ENCODE results near the gene NCAM2.

NCAM2 gene

GRCh38 chr21:20999659-21000058, 1.4 kb downstream of the NCAM2 start:
- DNase-seq (ENCODE audit: extremely low spot score) = peak; percentile 51
- TF ChIP-seq L3MBTL2 (conservative IDR thresholded peaks at IDR 0.05) (no peak), PKNOX1 (IDR thresholded peaks at IDR 0.05) (no peak), TARDBP (IDR thresholded peaks at IDR 0.05) (no peak), SP1 (IDR thresholded peaks at IDR 0.05) (no peak), FOXA1 (IDR thresholded peaks at IDR 0.05) (no peak), SUZ12 (IDR thresholded peaks at IDR 0.05) (no peak), ELF4 (IDR thresholded peaks at IDR 0.05) (no peak), LEF1 (IDR thresholded peaks at IDR 0.05; ENCODE audit: borderline replicate concordance) (no peak), BHLHE40 (IDR thresholded peaks at IDR 0.05; ENCODE audit: borderline replicate concordance) (no peak), FOXM1 (IDR thresholded peaks at IDR 0.05; ENCODE audit: borderline replicate concordance) (no peak), CTBP1 (IDR thresholded peaks at IDR 0.05; ENCODE audit: borderline replicate concordance) (no peak), ARNT (IDR thresholded peaks at IDR 0.05) (no peak), HDGF (IDR thresholded peaks at IDR 0.05; ENCODE audit: borderline replicate concordance) (no peak), FOXK2 (IDR thresholded peaks at IDR 0.05) (no peak)
- POLR2A ChIA-PET = no interaction called here
- CTCF ChIA-PET = interaction anchor here (0.6 to 0.9 kb wide), 3 partner anchors 102 to 1451 kb away, joined by 3 to 5 read pairs (median 3); no protein-coding TSS in a partner anchor

- POLR2A ChIA-PET = no interaction called here
- DNase-seq (ENCODE audit: extremely low spot score) = no peak
- TF ChIP-seq HDGF (IDR thresholded peaks at IDR 0.05; ENCODE audit: borderline replicate concordance) (no peak), L3MBTL2 (conservative IDR thresholded peaks at IDR 0.05) (no peak), ARNT (IDR thresholded peaks at IDR 0.05) (no peak), TARDBP (IDR thresholded peaks at IDR 0.05) (no peak), PKNOX1 (IDR thresholded peaks at IDR 0.05) (no peak), SP1 (IDR thresholded peaks at IDR 0.05) (no peak), ELF4 (IDR thresholded peaks at IDR 0.05) (no peak), SUZ12 (IDR thresholded peaks at IDR 0.05) (no peak), ZNF384 (IDR thresholded peaks at IDR 0.05) (no peak), BHLHE40 (IDR thresholded peaks at IDR 0.05; ENCODE audit: borderline replicate concordance) (no peak), FOXK2 (IDR thresholded peaks at IDR 0.05) (no peak), NFRKB (IDR thresholded peaks at IDR 0.05) (no peak), CTBP1 (IDR thresholded peaks at IDR 0.05; ENCODE audit: borderline replicate concordance) (no peak)
- CTCF ChIA-PET = no interaction called here
These were observed 2.5 kb downstream of the NCAM2 start for GRCh38 chr21:21000591-21001175.

GRCh38 chr21:21001591-21002100, 3.4 kb downstream of the NCAM2 start:
- ChIA-PET POLR2A (no interaction called here), CTCF (interaction anchor here (0.6 kb wide), 1 partner anchor 978 kb away, joined by 3 read pairs; no protein-coding TSS in a partner anchor)

GRCh38 chr21:21002153-21002552, 3.9 kb downstream of the NCAM2 start:
- no peak for TF ChIP-seq SUZ12 (IDR thresholded peaks at IDR 0.05)
- no peak for TF ChIP-seq SP1 (IDR thresholded peaks at IDR 0.05)
- TF ChIP-seq NFRKB (IDR thresholded peaks at IDR 0.05) = no peak
- TF ChIP-seq TARDBP (IDR thresholded peaks at IDR 0.05) = no peak
- no peak for TF ChIP-seq CTBP1 (IDR thresholded peaks at IDR 0.05; ENCODE audit: borderline replicate concordance)
- TF ChIP-seq FOXA1 (IDR thresholded peaks at IDR 0.05) = no peak
- no peak for TF ChIP-seq FOXM1 (IDR thresholded peaks at IDR 0.05; ENCODE audit: borderline replicate concordance)
- no peak for TF ChIP-seq BHLHE40 (IDR thresholded peaks at IDR 0.05; ENCODE audit: borderline replicate concordance)
- no peak for TF ChIP-seq FOXK2 (IDR thresholded peaks at IDR 0.05)
- no peak for TF ChIP-seq ZNF384 (IDR thresholded peaks at IDR 0.05)
- no peak for TF ChIP-seq LEF1 (IDR thresholded peaks at IDR 0.05; ENCODE audit: borderline replicate concordance)
- TF ChIP-seq L3MBTL2 (conservative IDR thresholded peaks at IDR 0.05) = no peak
- no peak for TF ChIP-seq HDGF (IDR thresholded peaks at IDR 0.05; ENCODE audit: borderline replicate concordance)
- no peak for TF ChIP-seq ELF4 (IDR thresholded peaks at IDR 0.05)
- no peak for TF ChIP-seq ARNT (IDR thresholded peaks at IDR 0.05)
- TF ChIP-seq PKNOX1 (IDR thresholded peaks at IDR 0.05) = no peak
- POLR2A ChIA-PET = no interaction called here
- DNase-seq (ENCODE audit: extremely low spot score) = no peak
- CTCF ChIA-PET = interaction anchor here (0.6 kb wide), 1 partner anchor 979 kb away, joined by 3 read pairs; no protein-coding TSS in a partner anchor

More at GRCh38 chr21:21001591-21002100, 3.4 kb downstream of the NCAM2 start:
- TF ChIP-seq HDGF (IDR thresholded peaks at IDR 0.05; ENCODE audit: borderline replicate concordance) = no peak
- TF ChIP-seq LEF1 (IDR thresholded peaks at IDR 0.05; ENCODE audit: borderline replicate concordance) = no peak
- no peak for TF ChIP-seq TARDBP (IDR thresholded peaks at IDR 0.05)
- no peak for TF ChIP-seq FOXA1 (IDR thresholded peaks at IDR 0.05)
- no peak for TF ChIP-seq BHLHE40 (IDR thresholded peaks at IDR 0.05; ENCODE audit: borderline replicate concordance)
- no peak for TF ChIP-seq L3MBTL2 (conservative IDR thresholded peaks at IDR 0.05)
- TF ChIP-seq ZNF384 (IDR thresholded peaks at IDR 0.05) = no peak
- no peak for DNase-seq (ENCODE audit: extremely low spot score)

GRCh38 chr21:21003701-21004100, 5.5 kb downstream of the NCAM2 start:
- peak; percentile 15 for DNase-seq (ENCODE audit: extremely low spot score)
- ChIA-PET POLR2A (no interaction called here), CTCF (interaction anchor here (2.1 kb wide), 1 partner anchor 98 kb away, joined by 5 read pairs; no protein-coding TSS in a partner anchor)
- no peak for TF ChIP-seq ELF4 (IDR thresholded peaks at IDR 0.05)
- no peak for TF ChIP-seq ZNF384 (IDR thresholded peaks at IDR 0.05)
- TF ChIP-seq FOXA1 (IDR thresholded peaks at IDR 0.05) = no peak
- TF ChIP-seq PKNOX1 (IDR thresholded peaks at IDR 0.05) = no peak
- TF ChIP-seq ARNT (IDR thresholded peaks at IDR 0.05) = no peak
- TF ChIP-seq LEF1 (IDR thresholded peaks at IDR 0.05; ENCODE audit: borderline replicate concordance) = no peak
- TF ChIP-seq CTBP1 (IDR thresholded peaks at IDR 0.05; ENCODE audit: borderline replicate concordance) = no peak
- no peak for TF ChIP-seq HDGF (IDR thresholded peaks at IDR 0.05; ENCODE audit: borderline replicate concordance)
- no peak for TF ChIP-seq FOXK2 (IDR thresholded peaks at IDR 0.05)
- no peak for TF ChIP-seq BHLHE40 (IDR thresholded peaks at IDR 0.05; ENCODE audit: borderline replicate concordance)
- no peak for TF ChIP-seq FOXM1 (IDR thresholded peaks at IDR 0.05; ENCODE audit: borderline replicate concordance)
